ENCODE data around the gene CAMK2N1.
A peak's percentile ranks its signal among the peaks of the same experiment; 100 is the strongest.

Gene CAMK2N1

GRCh38 chr1:20440785-20441200 lies 45.2 kb downstream of the CAMK2N1 start:
- peak; percentile 48 for DNase-seq (ENCODE audit: insufficient read length, low spot score)

GRCh38 chr1:20439282-20439681 lies 46.7 kb downstream of the CAMK2N1 start:
- FAIRE-seq (no peak), DNase-seq (ENCODE audit: insufficient read length, low spot score) (no peak)
- TF ChIP-seq POLR2AphosphoS5 (IDR thresholded peaks at IDR 0.05; ENCODE audit: low read depth, low read length) (no peak), POU2F2 (IDR thresholded peaks at IDR 0.05; ENCODE audit: low read depth, low read length) (no peak), TAF1 (IDR thresholded peaks at IDR 0.05; ENCODE audit: low read depth, low read length) (no peak), SPI1 (IDR thresholded peaks at IDR 0.05; ENCODE audit: low read depth, low read length) (no peak), PAX5 (IDR thresholded peaks at IDR 0.05; ENCODE audit: insufficient read depth, low read length, severe bottlenecking) (no peak), POLR2A (IDR thresholded peaks at IDR 0.05; ENCODE audit: low read depth, low read length) (no peak)

More at GRCh38 chr1:20440785-20441200, 45.2 kb downstream of the CAMK2N1 start:
- TF ChIP-seq TAF1 (IDR thresholded peaks at IDR 0.05; ENCODE audit: low read depth, low read length) (no peak), POLR2A (IDR thresholded peaks at IDR 0.05; ENCODE audit: low read depth, low read length) (no peak), SPI1 (IDR thresholded peaks at IDR 0.05; ENCODE audit: low read depth, low read length) (no peak), POLR2AphosphoS5 (IDR thresholded peaks at IDR 0.05; ENCODE audit: low read depth, low read length) (no peak), PAX5 (IDR thresholded peaks at IDR 0.05; ENCODE audit: insufficient read depth, low read length, severe bottlenecking) (no peak), POU2F2 (IDR thresholded peaks at IDR 0.05; ENCODE audit: low read depth, low read length) (no peak)
- FAIRE-seq, result peak; percentile 74

DNA sequence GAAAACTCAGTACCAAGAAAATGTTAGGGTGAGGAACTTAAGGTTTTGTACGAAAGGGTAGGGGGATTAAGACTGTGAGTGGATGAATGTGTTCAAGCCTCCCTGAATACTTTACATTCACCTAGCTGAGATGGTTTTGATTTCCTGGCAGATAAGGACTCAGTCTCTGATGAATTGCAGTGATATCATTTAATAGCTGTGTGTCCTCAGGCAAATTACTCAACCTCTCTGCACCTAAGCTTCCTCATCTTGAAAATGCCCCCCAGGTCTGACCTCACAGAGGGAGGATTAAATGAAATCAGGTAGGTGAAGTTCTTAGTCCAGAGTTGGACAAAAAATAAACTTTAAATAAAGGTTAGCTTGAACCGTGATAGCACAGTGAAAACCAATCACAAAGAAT lies 48.4 kb downstream of the CAMK2N1 start:
- TF ChIP-seq POLR2A (IDR thresholded peaks at IDR 0.05; ENCODE audit: low read depth, low read length) (no peak), TAF1 (IDR thresholded peaks at IDR 0.05; ENCODE audit: low read depth, low read length) (no peak)
- no peak for FAIRE-seq
- DNase-seq (ENCODE audit: insufficient read length, low spot score), result no peak

- DNase-seq (ENCODE audit: insufficient read length, low spot score), result no peak
- no peak for FAIRE-seq
- TF ChIP-seq SPI1 (IDR thresholded peaks at IDR 0.05; ENCODE audit: low read depth, low read length), result no peak
- TF ChIP-seq PAX5 (IDR thresholded peaks at IDR 0.05; ENCODE audit: insufficient read depth, low read length, severe bottlenecking), result no peak
- no peak for TF ChIP-seq POLR2AphosphoS5 (IDR thresholded peaks at IDR 0.05; ENCODE audit: low read depth, low read length)
- TF ChIP-seq POU2F2 (IDR thresholded peaks at IDR 0.05; ENCODE audit: low read depth, low read length), result no peak
- no peak for TF ChIP-seq TAF1 (IDR thresholded peaks at IDR 0.05; ENCODE audit: low read depth, low read length)
- no peak for TF ChIP-seq POLR2A (IDR thresholded peaks at IDR 0.05; ENCODE audit: low read depth, low read length)
Measured at GRCh38 chr1:20432891-20433290, 53.1 kb downstream of the CAMK2N1 start.

Measured in GM12891 (cell line).